CD14-positive monocyte (primary cell): ENCODE data around the gene ACER1. TPM values are rescaled to one million over a fixed set of nuclear protein-coding genes. Genes with fewer than 3 reads are reported as not detected.
"Not testable (repeated sequence)": the region's sequence is repeated elsewhere in the genome, so short reads cannot be mapped to it uniquely, and the experiment has no call there.

ENCODE experiments used
- DNase-seq, 3 donors: peaks; one replicate each; pipeline ENCODE4 v3.0.0-alpha.2; 2011 to 2022
- H2AFZ ChIP-seq: 2 replicates; pipeline ENCODE4 v1.6.0; 2012; ENCODE audit warnings: mild to moderate bottlenecking, low read depth, low read length, inconsistent platforms; ENCODE audit not compliant: insufficient read depth, poor library complexity, severe bottlenecking
- H3K27ac ChIP-seq, 2 donors: 1 replicate in 1 of 2; 2 replicates in 1 of 2; pipeline ENCODE4 v1.5.1; 2012 to 2013; ENCODE audit warnings: low read length in 2 of 2, control low read depth in 1 of 2, inconsistent platforms in 1 of 2, low read depth in 1 of 2, mild to moderate bottlenecking in 1 of 2
- H3K27me3 ChIP-seq, 2 donors: one replicate each; pipeline versions ENCODE4 v1.6.0 to v1.6.1; 2011 to 2013; ENCODE audit warnings: low read length in 2 of 2; ENCODE audit not compliant: control insufficient read depth in 2 of 2, insufficient read depth in 2 of 2
- H3K36me3 ChIP-seq, 2 donors: replicated peaks in 1 of 2; 1 replicate in 1 of 2; 2 replicates in 1 of 2; pipeline versions ENCODE4 v1.5.1 to v1.6.1; 2012 to 2013; ENCODE audit warnings: low read length in 2 of 2, control low read depth in 1 of 2, inconsistent platforms in 1 of 2, mild to moderate bottlenecking in 1 of 2; ENCODE audit not compliant: insufficient read depth in 2 of 2, control insufficient read depth in 1 of 2
- H3K4me1 ChIP-seq, 2 donors: 1 replicate in 1 of 2; 2 replicates in 1 of 2; pipeline versions ENCODE4 v1.5.1 to v1.6.1; 2012 to 2013; ENCODE audit warnings: low read length in 2 of 2, control low read depth in 1 of 2, inconsistent platforms in 1 of 2, mild to moderate bottlenecking in 1 of 2, moderate library complexity in 1 of 2; ENCODE audit not compliant: insufficient read depth in 2 of 2, control insufficient read depth in 1 of 2
- H3K4me2 ChIP-seq: replicated peaks from 2 replicates; pipeline ENCODE3; 2012; ENCODE audit warnings: low read length, moderate library complexity, mild to moderate bottlenecking; ENCODE audit not compliant: poor library complexity, severe bottlenecking; ENCODE audit errors: extremely low read depth
- H3K4me3 ChIP-seq, 3 experiments: fragments of 200-600 bp in 1 of 3; sonication (generic) in 1 of 3; replicated peaks in 1 of 3; 1 replicate in 2 of 3; 2 replicates in 1 of 3; pipeline ENCODE4 v1.5.1; 2011 to 2013; ENCODE audit warnings: low read length in 3 of 3, mild to moderate bottlenecking in 3 of 3, control low read depth in 2 of 3, low read depth in 2 of 3, inconsistent platforms in 1 of 3, moderate library complexity in 1 of 3
- H3K79me2 ChIP-seq: 2 replicates; pipeline ENCODE4 v1.6.0; 2012; ENCODE audit warnings: mild to moderate bottlenecking, control low read depth, inconsistent platforms, low read length, moderate library complexity; ENCODE audit not compliant: insufficient read depth
- H3K9ac ChIP-seq: 2 replicates; pipeline ENCODE4 v1.6.0; 2017; ENCODE audit warnings: low read length, mild to moderate bottlenecking; ENCODE audit not compliant: insufficient read depth, poor library complexity, severe bottlenecking
- H3K9me3 ChIP-seq, 2 donors: replicated peaks in 1 of 2; 1 replicate in 1 of 2; 2 replicates in 1 of 2; pipeline versions ENCODE4 v1.5.1 to v1.6.1; 2012 to 2013; ENCODE audit warnings: low read length in 2 of 2, control low read depth in 1 of 2; ENCODE audit not compliant: control insufficient read depth in 1 of 2, insufficient read depth in 1 of 2
- H4K20me1 ChIP-seq: 2 replicates; pipeline ENCODE4 v1.6.0; 2012; ENCODE audit warnings: mild to moderate bottlenecking, low read length, control low read depth, moderate library complexity; ENCODE audit not compliant: insufficient read depth
- H3K27ac Mint-ChIP-seq, 7 donors: one replicate each; pipeline ENCODE4 v1.8.0; 2020; ENCODE audit warnings: mild to moderate bottlenecking in 7 of 7, mixed read lengths in 7 of 7, moderate library complexity in 6 of 7, inconsistent platforms in 2 of 7
- H3K27me3 Mint-ChIP-seq, 3 donors: one replicate each; pipeline ENCODE4 v1.8.0; 2021 to 2022; ENCODE audit warnings: low read depth in 3 of 3, mild to moderate bottlenecking in 3 of 3, mixed read lengths in 3 of 3, moderate library complexity in 3 of 3, inconsistent platforms in 1 of 3
- H3K36me3 Mint-ChIP-seq, 2 donors: one replicate each; pipeline ENCODE4 v1.8.0; 2020; ENCODE audit warnings: mixed read lengths in 2 of 2, inconsistent platforms in 1 of 2, mild to moderate bottlenecking in 1 of 2
- H3K4me1 Mint-ChIP-seq: one replicate; pipeline ENCODE4 v1.8.0; 2020; ENCODE audit warnings: mild to moderate bottlenecking, mixed read lengths
- H3K4me3 Mint-ChIP-seq, 2 donors: one replicate each; pipeline ENCODE4 v1.8.0; 2020; ENCODE audit warnings: mild to moderate bottlenecking in 2 of 2, mixed read lengths in 2 of 2, moderate library complexity in 1 of 2
- H3K9me3 Mint-ChIP-seq, 7 donors: one replicate each; pipeline ENCODE4 v1.8.0; 2020 to 2022; ENCODE audit warnings: mixed read lengths in 7 of 7, mild to moderate bottlenecking in 6 of 7, moderate library complexity in 6 of 7, inconsistent platforms in 2 of 7
- CTCF ChIP-seq: fragments of 200-600 bp; IDR thresholded peaks from one replicate; pipeline ENCODE4 v1.8.0; 2022; ENCODE audit warnings: antibody characterized with exemption, mild to moderate bottlenecking
- WGBS: methylation state at CpG from one replicate; pipeline ENCODE4 v1.1.5; 2013; ENCODE audit warnings: missing lambda C conversion rate; ENCODE audit not compliant: insufficient coverage; 5-methylcytosine and 5-hydroxymethylcytosine counted together
- intact Hi-C, 2 donors: fragments of 100-400 bp; cut with micrococcal nuclease; formaldehyde crosslinking; loops; one replicate each; pipeline versions ENCODE4 v1.15.0 to v1.15.1; 2023
- polyA plus RNA-seq, 3 donors: library from polyadenylated mRNA; depleted of rRNA in 1 of 3; unstranded in 2 of 3; stranded (reverse) in 1 of 3; fragments of 300-500 nt in 2 of 3; fragments of >200 nt in 1 of 3; fragmentation: Illumina TruSeq in 2 of 3; gene quantifications; 1 replicate in 2 of 3; 2 replicates in 1 of 3; pipeline ENCODE4 v1.2.3, GENCODE V29; 2012 to 2021

Gene ACER1
- polyA plus RNA-seq, 3 donors: not detected

- Histone ChIP-seq H3K9me3 (peaks cover 1 to 7% of the 10 kb centered on the region in 2 donors), H3K27me3 (no peaks in the 10 kb centered on the region), H3K4me3 (no peak overlapping the region), H3K9ac (no peak overlapping the region), H3K27ac (no peak overlapping the region), H4K20me1 (no peaks in the 10 kb centered on the region), H2AFZ (no peak overlapping the region), H3K36me3 (no peaks in the 10 kb centered on the region), H3K4me1 (no peaks in the 10 kb centered on the region), H3K4me2 (no peak overlapping the region), H3K79me2 (no peaks in the 10 kb centered on the region)
- H3K4me1 Mint-ChIP-seq: no peaks in the 10 kb centered on the region
- H3K27me3 Mint-ChIP-seq: peaks cover 8 to 17% (median 8%) of the 10 kb centered on the region in 3 donors
- WGBS: 79% methylated on average over 3 of the region's 5 CpGs
- no peaks in the 10 kb centered on the region for H3K36me3 Mint-ChIP-seq
- intact Hi-C loops: no loop called here
- DNase-seq: no peak
- peaks cover under 1 to 9% (median 5%) of the 10 kb centered on the region in 7 donors for H3K9me3 Mint-ChIP-seq
- no peak overlapping the region for H3K4me3 Mint-ChIP-seq
- H3K27ac Mint-ChIP-seq: no peak overlapping the region
- TF ChIP-seq CTCF: no peak
Observed at GRCh38 chr19:6318772-6319171, 14.6 kb downstream of the ACER1 start.

GRCh38 chr19:6315646-6316045, 17.8 kb downstream of the ACER1 start:
- H3K9me3 Mint-ChIP-seq: peaks cover 5 to 21% (median 16%) of the 10 kb centered on the region in 7 donors
- H3K36me3 ChIP-seq, H3K27me3 ChIP-seq, H3K79me2 ChIP-seq, H2AFZ ChIP-seq, H3K4me1 Mint-ChIP-seq, DNase-seq, H3K4me2 ChIP-seq, H3K27ac ChIP-seq, intact Hi-C loops, H3K9ac ChIP-seq, H3K4me3 Mint-ChIP-seq, H4K20me1 ChIP-seq, H3K36me3 Mint-ChIP-seq, H3K4me3 ChIP-seq, H3K4me1 ChIP-seq, H3K27ac Mint-ChIP-seq: not testable (repeated sequence)
- peaks cover 7 to 16% of the 10 kb centered on the region in 2 donors for H3K9me3 ChIP-seq
- 86% methylated on average over 1 of the region's 5 CpGs for WGBS
- H3K27me3 Mint-ChIP-seq: peaks cover 7 to 14% (median 10%) of the 10 kb centered on the region in 3 donors
